K562 (cell line): ENCODE data around the gene SMIM3. TPM values are rescaled to one million over a fixed set of nuclear protein-coding genes. Genes with fewer than 3 reads are reported as not detected.

Source experiments
- DIDO1 ChIP-seq: fragments of 450-650 bp; IDR thresholded peaks from 2 replicates; pipeline ENCODE4 v1.6.1; 2016; ENCODE audit warnings: low read depth, missing biosample characterization, missing genetic modification characterization
- MEF2D ChIP-seq: conservative IDR thresholded peaks from 2 replicates; pipeline ENCODE4 v1.6.1; 2016; ENCODE audit warnings: low read depth, missing genetic modification characterization, missing compliant biosample characterization
- NFIC ChIP-seq: fragments of 450-650 bp; IDR thresholded peaks from 2 replicates; pipeline ENCODE4 v1.6.1; 2017; ENCODE audit warnings: mild to moderate bottlenecking, inconsistent platforms
- PURB ChIP-seq: sonication (generic); formaldehyde crosslinking; IDR thresholded peaks from 2 replicates; pipeline ENCODE4 v1.9.0; 2021; ENCODE audit warnings: low read depth, mild to moderate bottlenecking, missing genetic modification reagents
- SLC30A9 ChIP-seq: fragments of 250-450 bp; sonication (Bioruptor Pico); IDR thresholded peaks from 2 replicates; pipeline ENCODE4 v1.8.0; 2022; ENCODE audit warnings: mild to moderate bottlenecking, moderate library complexity
- polyA plus RNA-seq, 8 experiments: library from polyadenylated mRNA; depleted of rRNA in 4 of 8; stranded (reverse) in 5 of 8; unstranded in 3 of 8; fragments of >200 nt; fragmentation: Nextera tagmentation in 2 of 8; fragmentation: Illumina TruSeq in 1 of 8; extraction: Ambion mirVana in 2 of 8; extraction: Trizol in 1 of 8; gene quantifications; 2 replicates each; pipeline versions ENCODE4 v1.2.1 to v1.2.3, GENCODE V29; 2011 to 2014; ENCODE audit warnings: inconsistent platforms in 1 of 8, missing spikeins in 1 of 8
- total RNA-seq, 7 experiments: library from RNA; depleted of rRNA in 6 of 7; stranded (reverse); fragments of >200 nt in 6 of 7; fragmentation: Illumina TruSeq in 2 of 7; extraction: Trizol in 2 of 7; gene quantifications; 2 replicates each; pipeline versions ENCODE4 v1.2.1 to v1.2.3, GENCODE V29; 2011 to 2021; ENCODE audit warnings: low replicate concordance in 1 of 7
- TF ChIP-seq, protein P1 (sequence below): fragments of 200-800 bp; sonication (Bioruptor generic); IDR thresholded peaks from 2 replicates; pipeline ENCODE4 v1.6.1; 2016; ENCODE audit warnings: missing genetic modification characterization, missing compliant biosample characterization
- TF ChIP-seq, protein P2 (sequence below): fragments of 250-450 bp; sonication (Bioruptor Pico); IDR thresholded peaks from 2 replicates; pipeline ENCODE4 v1.4.0; 2020; ENCODE audit warnings: mild to moderate bottlenecking, moderate library complexity, borderline replicate concordance
- TF ChIP-seq, protein P3 (sequence below): fragments of 450-650 bp; IDR thresholded peaks from 2 replicates; pipeline ENCODE4 v1.7.1; 2018; ENCODE audit warnings: mild to moderate bottlenecking, low read depth; ENCODE audit not compliant: partially characterized antibody
- TF ChIP-seq, protein P4 (sequence below): IDR thresholded peaks from 2 replicates; pipeline ENCODE4 v1.6.1; 2011; ENCODE audit not compliant: insufficient read length; ENCODE audit errors: extremely low read depth
- TF ChIP-seq, protein P5 (sequence below): fragments of 250-450 bp; sonication (Bioruptor Pico); IDR thresholded peaks from 2 replicates; pipeline ENCODE4 v1.5.0; 2021
- TF ChIP-seq, protein P6 (sequence below): IDR thresholded peaks from 2 replicates; pipeline ENCODE4 v1.6.1; 2014; ENCODE audit warnings: antibody characterized with exemption

SMIM3 gene
- total and polyA plus RNA-seq, 9 of the 15 experiments (the other 6 are each of a cell fraction or from before 2014, with no cell fraction given), result 4.1 to 27.7 (median 13.6) TPM

DNA sequence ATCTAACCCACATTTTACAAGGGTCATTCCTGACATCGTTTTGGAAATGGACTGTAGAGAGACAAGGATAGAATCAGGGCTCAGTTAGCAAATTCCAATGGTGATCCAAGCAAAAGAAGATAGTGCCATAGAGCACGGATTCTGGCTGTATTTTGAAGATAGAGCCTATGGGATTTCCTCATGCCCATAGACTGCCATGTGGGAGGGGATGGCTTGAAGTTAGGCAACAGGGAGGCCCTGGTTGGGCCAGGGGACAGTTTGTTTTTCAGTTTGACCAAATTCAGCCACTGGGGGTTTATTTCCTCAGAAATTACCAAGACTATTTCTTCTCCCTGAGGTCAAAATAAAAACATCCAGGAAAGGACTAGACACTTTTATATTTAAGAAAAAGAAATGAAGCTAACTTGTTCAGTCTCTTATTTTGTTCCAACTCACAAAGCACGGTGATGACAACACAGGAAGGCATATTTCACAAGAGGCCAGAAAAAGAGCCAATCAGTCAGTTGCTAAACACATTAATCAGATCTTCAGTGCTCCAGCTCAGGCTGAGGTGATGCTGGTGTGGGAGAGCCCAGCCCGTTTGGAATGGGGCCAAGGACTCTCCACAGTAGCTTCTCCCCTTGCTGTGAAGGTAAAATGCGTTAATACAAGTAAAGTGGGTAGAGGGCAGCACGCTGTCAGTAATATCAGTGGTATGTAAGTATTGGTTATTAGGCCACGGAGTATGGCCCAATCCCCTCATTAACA, 15.4 kb upstream of the SMIM3 start (continued):
- TF ChIP-seq, protein P1, sequence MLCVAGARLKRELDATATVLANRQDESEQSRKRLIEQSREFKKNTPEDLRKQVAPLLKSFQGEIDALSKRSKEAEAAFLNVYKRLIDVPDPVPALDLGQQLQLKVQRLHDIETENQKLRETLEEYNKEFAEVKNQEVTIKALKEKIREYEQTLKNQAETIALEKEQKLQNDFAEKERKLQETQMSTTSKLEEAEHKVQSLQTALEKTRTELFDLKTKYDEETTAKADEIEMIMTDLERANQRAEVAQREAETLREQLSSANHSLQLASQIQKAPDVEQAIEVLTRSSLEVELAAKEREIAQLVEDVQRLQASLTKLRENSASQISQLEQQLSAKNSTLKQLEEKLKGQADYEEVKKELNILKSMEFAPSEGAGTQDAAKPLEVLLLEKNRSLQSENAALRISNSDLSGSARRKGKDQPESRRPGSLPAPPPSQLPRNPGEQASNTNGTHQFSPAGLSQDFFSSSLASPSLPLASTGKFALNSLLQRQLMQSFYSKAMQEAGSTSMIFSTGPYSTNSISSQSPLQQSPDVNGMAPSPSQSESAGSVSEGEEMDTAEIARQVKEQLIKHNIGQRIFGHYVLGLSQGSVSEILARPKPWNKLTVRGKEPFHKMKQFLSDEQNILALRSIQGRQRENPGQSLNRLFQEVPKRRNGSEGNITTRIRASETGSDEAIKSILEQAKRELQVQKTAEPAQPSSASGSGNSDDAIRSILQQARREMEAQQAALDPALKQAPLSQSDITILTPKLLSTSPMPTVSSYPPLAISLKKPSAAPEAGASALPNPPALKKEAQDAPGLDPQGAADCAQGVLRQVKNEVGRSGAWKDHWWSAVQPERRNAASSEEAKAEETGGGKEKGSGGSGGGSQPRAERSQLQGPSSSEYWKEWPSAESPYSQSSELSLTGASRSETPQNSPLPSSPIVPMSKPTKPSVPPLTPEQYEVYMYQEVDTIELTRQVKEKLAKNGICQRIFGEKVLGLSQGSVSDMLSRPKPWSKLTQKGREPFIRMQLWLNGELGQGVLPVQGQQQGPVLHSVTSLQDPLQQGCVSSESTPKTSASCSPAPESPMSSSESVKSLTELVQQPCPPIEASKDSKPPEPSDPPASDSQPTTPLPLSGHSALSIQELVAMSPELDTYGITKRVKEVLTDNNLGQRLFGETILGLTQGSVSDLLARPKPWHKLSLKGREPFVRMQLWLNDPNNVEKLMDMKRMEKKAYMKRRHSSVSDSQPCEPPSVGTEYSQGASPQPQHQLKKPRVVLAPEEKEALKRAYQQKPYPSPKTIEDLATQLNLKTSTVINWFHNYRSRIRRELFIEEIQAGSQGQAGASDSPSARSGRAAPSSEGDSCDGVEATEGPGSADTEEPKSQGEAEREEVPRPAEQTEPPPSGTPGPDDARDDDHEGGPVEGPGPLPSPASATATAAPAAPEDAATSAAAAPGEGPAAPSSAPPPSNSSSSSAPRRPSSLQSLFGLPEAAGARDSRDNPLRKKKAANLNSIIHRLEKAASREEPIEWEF (CRISPR knock-in tag), result peak; percentile 87
- TF ChIP-seq, protein P2, sequence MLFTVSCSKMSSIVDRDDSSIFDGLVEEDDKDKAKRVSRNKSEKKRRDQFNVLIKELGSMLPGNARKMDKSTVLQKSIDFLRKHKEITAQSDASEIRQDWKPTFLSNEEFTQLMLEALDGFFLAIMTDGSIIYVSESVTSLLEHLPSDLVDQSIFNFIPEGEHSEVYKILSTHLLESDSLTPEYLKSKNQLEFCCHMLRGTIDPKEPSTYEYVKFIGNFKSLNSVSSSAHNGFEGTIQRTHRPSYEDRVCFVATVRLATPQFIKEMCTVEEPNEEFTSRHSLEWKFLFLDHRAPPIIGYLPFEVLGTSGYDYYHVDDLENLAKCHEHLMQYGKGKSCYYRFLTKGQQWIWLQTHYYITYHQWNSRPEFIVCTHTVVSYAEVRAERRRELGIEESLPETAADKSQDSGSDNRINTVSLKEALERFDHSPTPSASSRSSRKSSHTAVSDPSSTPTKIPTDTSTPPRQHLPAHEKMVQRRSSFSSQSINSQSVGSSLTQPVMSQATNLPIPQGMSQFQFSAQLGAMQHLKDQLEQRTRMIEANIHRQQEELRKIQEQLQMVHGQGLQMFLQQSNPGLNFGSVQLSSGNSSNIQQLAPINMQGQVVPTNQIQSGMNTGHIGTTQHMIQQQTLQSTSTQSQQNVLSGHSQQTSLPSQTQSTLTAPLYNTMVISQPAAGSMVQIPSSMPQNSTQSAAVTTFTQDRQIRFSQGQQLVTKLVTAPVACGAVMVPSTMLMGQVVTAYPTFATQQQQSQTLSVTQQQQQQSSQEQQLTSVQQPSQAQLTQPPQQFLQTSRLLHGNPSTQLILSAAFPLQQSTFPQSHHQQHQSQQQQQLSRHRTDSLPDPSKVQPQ (CRISPR knock-in tag), result no peak
- no peak for TF ChIP-seq DIDO1 (tag)
- TF ChIP-seq, protein P3, sequence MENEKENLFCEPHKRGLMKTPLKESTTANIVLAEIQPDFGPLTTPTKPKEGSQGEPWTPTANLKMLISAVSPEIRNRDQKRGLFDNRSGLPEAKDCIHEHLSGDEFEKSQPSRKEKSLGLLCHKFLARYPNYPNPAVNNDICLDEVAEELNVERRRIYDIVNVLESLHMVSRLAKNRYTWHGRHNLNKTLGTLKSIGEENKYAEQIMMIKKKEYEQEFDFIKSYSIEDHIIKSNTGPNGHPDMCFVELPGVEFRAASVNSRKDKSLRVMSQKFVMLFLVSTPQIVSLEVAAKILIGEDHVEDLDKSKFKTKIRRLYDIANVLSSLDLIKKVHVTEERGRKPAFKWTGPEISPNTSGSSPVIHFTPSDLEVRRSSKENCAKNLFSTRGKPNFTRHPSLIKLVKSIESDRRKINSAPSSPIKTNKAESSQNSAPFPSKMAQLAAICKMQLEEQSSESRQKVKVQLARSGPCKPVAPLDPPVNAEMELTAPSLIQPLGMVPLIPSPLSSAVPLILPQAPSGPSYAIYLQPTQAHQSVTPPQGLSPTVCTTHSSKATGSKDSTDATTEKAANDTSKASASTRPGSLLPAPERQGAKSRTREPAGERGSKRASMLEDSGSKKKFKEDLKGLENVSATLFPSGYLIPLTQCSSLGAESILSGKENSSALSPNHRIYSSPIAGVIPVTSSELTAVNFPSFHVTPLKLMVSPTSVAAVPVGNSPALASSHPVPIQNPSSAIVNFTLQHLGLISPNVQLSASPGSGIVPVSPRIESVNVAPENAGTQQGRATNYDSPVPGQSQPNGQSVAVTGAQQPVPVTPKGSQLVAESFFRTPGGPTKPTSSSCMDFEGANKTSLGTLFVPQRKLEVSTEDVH, result no peak
- TF ChIP-seq PURB (CRISPR knock-in tag), result no peak
- TF ChIP-seq, protein P4, sequence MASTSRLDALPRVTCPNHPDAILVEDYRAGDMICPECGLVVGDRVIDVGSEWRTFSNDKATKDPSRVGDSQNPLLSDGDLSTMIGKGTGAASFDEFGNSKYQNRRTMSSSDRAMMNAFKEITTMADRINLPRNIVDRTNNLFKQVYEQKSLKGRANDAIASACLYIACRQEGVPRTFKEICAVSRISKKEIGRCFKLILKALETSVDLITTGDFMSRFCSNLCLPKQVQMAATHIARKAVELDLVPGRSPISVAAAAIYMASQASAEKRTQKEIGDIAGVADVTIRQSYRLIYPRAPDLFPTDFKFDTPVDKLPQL, result no peak
- TF ChIP-seq, protein P5, sequence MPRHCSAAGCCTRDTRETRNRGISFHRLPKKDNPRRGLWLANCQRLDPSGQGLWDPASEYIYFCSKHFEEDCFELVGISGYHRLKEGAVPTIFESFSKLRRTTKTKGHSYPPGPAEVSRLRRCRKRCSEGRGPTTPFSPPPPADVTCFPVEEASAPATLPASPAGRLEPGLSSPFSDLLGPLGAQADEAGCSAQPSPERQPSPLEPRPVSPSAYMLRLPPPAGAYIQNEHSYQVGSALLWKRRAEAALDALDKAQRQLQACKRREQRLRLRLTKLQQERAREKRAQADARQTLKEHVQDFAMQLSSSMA, result no peak
- no peak for TF ChIP-seq SLC30A9 (CRISPR knock-in tag)
- TF ChIP-seq NFIC, result peak; percentile 99
- TF ChIP-seq, protein P6, sequence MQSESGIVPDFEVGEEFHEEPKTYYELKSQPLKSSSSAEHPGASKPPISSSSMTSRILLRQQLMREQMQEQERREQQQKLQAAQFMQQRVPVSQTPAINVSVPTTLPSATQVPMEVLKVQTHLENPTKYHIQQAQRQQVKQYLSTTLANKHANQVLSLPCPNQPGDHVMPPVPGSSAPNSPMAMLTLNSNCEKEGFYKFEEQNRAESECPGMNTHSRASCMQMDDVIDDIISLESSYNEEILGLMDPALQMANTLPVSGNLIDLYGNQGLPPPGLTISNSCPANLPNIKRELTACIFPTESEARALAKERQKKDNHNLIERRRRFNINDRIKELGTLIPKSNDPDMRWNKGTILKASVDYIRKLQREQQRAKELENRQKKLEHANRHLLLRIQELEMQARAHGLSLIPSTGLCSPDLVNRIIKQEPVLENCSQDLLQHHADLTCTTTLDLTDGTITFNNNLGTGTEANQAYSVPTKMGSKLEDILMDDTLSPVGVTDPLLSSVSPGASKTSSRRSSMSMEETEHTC, result no peak
- TF ChIP-seq MEF2D (tag), result peak; percentile 60
